ENCODE data around the gene PDE6G.

Gene PDE6G

DNA sequence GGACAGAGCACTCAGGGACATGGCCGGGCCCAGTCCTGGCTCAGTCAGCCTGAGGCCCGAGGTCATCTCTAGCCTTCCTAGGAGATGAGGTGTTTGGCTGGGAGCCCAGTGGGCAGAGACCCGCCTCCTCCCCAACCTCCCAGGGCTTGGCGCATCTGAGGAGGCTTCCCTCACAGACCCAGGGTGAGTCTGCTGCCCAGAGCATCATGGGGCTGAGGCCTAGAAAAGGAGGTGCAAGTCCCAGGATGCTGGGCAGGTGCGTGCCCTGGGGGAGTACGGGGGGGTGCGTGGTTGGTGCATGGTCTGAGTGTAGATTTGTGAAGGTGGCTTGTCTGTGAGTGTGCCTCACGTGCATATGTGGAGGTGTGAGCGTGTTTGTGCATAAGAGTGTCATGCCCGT is 4.7 kb downstream of the PDE6G start:
- no peak overlapping the region for H3K4me2 ChIP-seq (ENCODE audit: low read depth, low read length, poor library complexity, severe bottlenecking)

DNA sequence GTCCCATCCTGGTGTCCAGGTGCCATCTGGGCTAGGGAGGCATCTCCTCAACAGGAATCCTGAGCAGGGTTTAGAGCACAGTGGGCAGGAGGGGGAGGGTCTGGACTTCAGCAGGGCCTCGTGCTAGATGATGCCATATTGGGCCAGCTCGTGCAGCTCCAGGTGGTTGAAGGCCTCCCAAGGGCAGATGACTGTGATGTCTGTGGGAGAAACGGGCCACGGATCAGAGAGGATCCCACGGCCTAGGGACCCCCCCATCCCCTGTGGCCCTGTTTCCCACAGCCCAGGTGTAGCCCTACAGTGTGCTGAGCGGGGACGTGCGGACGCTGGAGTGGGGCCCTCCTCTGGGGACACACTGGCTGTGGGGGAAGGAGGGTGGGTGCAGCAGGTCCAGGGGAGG is 5.4 kb downstream of the PDE6G start:
- Histone ChIP-seq H3K4me3 (ENCODE audit: low read length, poor library complexity, severe bottlenecking) (no peak overlapping the region), H3K27me3 (ENCODE audit: insufficient read depth, low read length, poor library complexity, severe bottlenecking) (no peaks in the 10 kb centered on the region), H3K36me3 (ENCODE audit: insufficient read depth, low read length) (no peaks in the 10 kb centered on the region), H3K4me1 (ENCODE audit: insufficient read depth, low read length, poor library complexity, severe bottlenecking) (peaks cover 16% of the 10 kb centered on the region), H3K9me3 (ENCODE audit: insufficient read depth, low read depth, low read length) (no peaks in the 10 kb centered on the region), H3F3A (ENCODE audit: low read depth) (no peaks in the 10 kb centered on the region), H3K9me2 (replicated peaks; ENCODE audit: low read depth, low read length) (no peaks in the 10 kb centered on the region), H3K4me2 (ENCODE audit: low read depth, low read length, poor library complexity, severe bottlenecking) (no peak overlapping the region), H4K20me1 (ENCODE audit: insufficient read depth, low read length, poor library complexity, severe bottlenecking) (no peaks in the 10 kb centered on the region), H3K79me2 (ENCODE audit: insufficient read depth, low read length) (no peaks in the 10 kb centered on the region), H3K9ac (ENCODE audit: low read depth, low read length, poor library complexity, severe bottlenecking) (no peak overlapping the region), H2AFZ (ENCODE audit: low read length) (no peak overlapping the region)
- TF ChIP-seq, protein P1, sequence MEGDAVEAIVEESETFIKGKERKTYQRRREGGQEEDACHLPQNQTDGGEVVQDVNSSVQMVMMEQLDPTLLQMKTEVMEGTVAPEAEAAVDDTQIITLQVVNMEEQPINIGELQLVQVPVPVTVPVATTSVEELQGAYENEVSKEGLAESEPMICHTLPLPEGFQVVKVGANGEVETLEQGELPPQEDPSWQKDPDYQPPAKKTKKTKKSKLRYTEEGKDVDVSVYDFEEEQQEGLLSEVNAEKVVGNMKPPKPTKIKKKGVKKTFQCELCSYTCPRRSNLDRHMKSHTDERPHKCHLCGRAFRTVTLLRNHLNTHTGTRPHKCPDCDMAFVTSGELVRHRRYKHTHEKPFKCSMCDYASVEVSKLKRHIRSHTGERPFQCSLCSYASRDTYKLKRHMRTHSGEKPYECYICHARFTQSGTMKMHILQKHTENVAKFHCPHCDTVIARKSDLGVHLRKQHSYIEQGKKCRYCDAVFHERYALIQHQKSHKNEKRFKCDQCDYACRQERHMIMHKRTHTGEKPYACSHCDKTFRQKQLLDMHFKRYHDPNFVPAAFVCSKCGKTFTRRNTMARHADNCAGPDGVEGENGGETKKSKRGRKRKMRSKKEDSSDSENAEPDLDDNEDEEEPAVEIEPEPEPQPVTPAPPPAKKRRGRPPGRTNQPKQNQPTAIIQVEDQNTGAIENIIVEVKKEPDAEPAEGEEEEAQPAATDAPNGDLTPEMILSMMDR (conservative IDR thresholded peaks at IDR 0.05; ENCODE audit: low read length) = no peak
- no peak for TF ChIP-seq EZH2phosphoT487 (IDR thresholded peaks at IDR 0.05; ENCODE audit: borderline replicate concordance)

More for the DNA sequence above, 4.7 kb downstream of the PDE6G start:
- H3K9me3 ChIP-seq (ENCODE audit: insufficient read depth, low read depth, low read length) = no peaks in the 10 kb centered on the region
- H3K4me3 ChIP-seq (ENCODE audit: low read length, poor library complexity, severe bottlenecking) = no peak overlapping the region
- peaks cover 24% of the 10 kb centered on the region for H3K4me1 ChIP-seq (ENCODE audit: insufficient read depth, low read length, poor library complexity, severe bottlenecking)
- no peaks in the 10 kb centered on the region for H3K9me2 ChIP-seq (replicated peaks; ENCODE audit: low read depth, low read length)
- H3K79me2 ChIP-seq (ENCODE audit: insufficient read depth, low read length) = no peaks in the 10 kb centered on the region
- no peaks in the 10 kb centered on the region for H3K36me3 ChIP-seq (ENCODE audit: insufficient read depth, low read length)
- no peak overlapping the region for H3K9ac ChIP-seq (ENCODE audit: low read depth, low read length, poor library complexity, severe bottlenecking)
- H2AFZ ChIP-seq (ENCODE audit: low read length) = no peak overlapping the region
- H3K27me3 ChIP-seq (ENCODE audit: insufficient read depth, low read length, poor library complexity, severe bottlenecking) = no peaks in the 10 kb centered on the region
- no peaks in the 10 kb centered on the region for H4K20me1 ChIP-seq (ENCODE audit: insufficient read depth, low read length, poor library complexity, severe bottlenecking)
- H3F3A ChIP-seq (ENCODE audit: low read depth) = no peaks in the 10 kb centered on the region
- no peak for TF ChIP-seq EZH2phosphoT487 (IDR thresholded peaks at IDR 0.05; ENCODE audit: borderline replicate concordance)
- TF ChIP-seq, protein P1 (conservative IDR thresholded peaks at IDR 0.05; ENCODE audit: low read length) = no peak

DNA sequence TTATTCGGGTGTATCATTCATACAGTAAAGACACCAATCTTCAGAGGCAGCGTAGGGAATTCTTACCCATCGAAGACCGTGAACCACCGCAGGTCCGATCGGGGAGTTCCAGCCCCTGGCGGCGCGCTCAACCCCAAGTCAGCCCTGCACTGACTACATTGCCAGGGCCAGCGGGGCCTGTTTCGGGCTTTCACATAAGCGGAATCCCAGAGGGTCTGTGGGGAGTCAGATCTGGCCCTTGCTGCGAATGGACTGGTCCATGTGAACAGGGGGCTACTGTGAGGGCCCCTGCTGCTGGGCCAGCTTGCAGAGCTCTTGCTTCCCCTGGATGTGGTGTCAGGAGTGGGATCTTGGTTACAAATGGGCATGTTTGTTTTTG is 7.6 kb downstream of the PDE6G start:
- H3K9me2 ChIP-seq (replicated peaks; ENCODE audit: low read depth, low read length) = no peaks in the 10 kb centered on the region
- no peak overlapping the region for H2AFZ ChIP-seq (ENCODE audit: low read length)
- H3K79me2 ChIP-seq (ENCODE audit: insufficient read depth, low read length) = no peaks in the 10 kb centered on the region
- H3F3A ChIP-seq (ENCODE audit: low read depth) = no peaks in the 10 kb centered on the region
- H4K20me1 ChIP-seq (ENCODE audit: insufficient read depth, low read length, poor library complexity, severe bottlenecking) = no peaks in the 10 kb centered on the region
- TF ChIP-seq, protein P1 (conservative IDR thresholded peaks at IDR 0.05; ENCODE audit: low read length) = no peak
- no peak for TF ChIP-seq EZH2phosphoT487 (IDR thresholded peaks at IDR 0.05; ENCODE audit: borderline replicate concordance)
- no peak overlapping the region for H3K9ac ChIP-seq (ENCODE audit: low read depth, low read length, poor library complexity, severe bottlenecking)
- no peak overlapping the region for H3K4me3 ChIP-seq (ENCODE audit: low read length, poor library complexity, severe bottlenecking)
- H3K9me3 ChIP-seq (ENCODE audit: insufficient read depth, low read depth, low read length) = no peaks in the 10 kb centered on the region
- no peak overlapping the region for H3K4me2 ChIP-seq (ENCODE audit: low read depth, low read length, poor library complexity, severe bottlenecking)
- no peaks in the 10 kb centered on the region for H3K36me3 ChIP-seq (ENCODE audit: insufficient read depth, low read length)
- H3K4me1 ChIP-seq (ENCODE audit: insufficient read depth, low read length, poor library complexity, severe bottlenecking) = peaks cover 11% of the 10 kb centered on the region
- no peaks in the 10 kb centered on the region for H3K27me3 ChIP-seq (ENCODE audit: insufficient read depth, low read length, poor library complexity, severe bottlenecking)
